ACC112 (cell line): ENCODE results near the gene HIGD1B.

Experiments used
- H2AFZ ChIP-seq: fragments of 200-600 bp; sonication (generic); one replicate; pipeline ENCODE4 v1.6.0; 2017; ENCODE audit warnings: antibody characterized with exemption, low read length; ENCODE audit not compliant: unreplicated experiment
- H3K27ac ChIP-seq: fragments of 200-600 bp; sonication (generic); 2 replicates; pipeline ENCODE4 v1.5.1; 2014; ENCODE audit warnings: low read depth, mild to moderate bottlenecking, antibody characterized with exemption, low read length, moderate library complexity
- H3K27me3 ChIP-seq: fragments of 200-600 bp; sonication (generic); 2 replicates; pipeline ENCODE4 v1.6.1; 2014; ENCODE audit warnings: mild to moderate bottlenecking, antibody characterized with exemption, low read length, moderate library complexity, mixed read lengths; ENCODE audit not compliant: insufficient read depth
- H3K36me3 ChIP-seq: fragments of 200-600 bp; sonication (generic); 2 replicates; pipeline ENCODE4 v1.6.1; 2016; ENCODE audit warnings: mild to moderate bottlenecking, antibody characterized with exemption, low read length, moderate library complexity, mixed read lengths; ENCODE audit not compliant: insufficient read depth
- H3K4me1 ChIP-seq: fragments of 200-600 bp; sonication (generic); one replicate; pipeline ENCODE4 v1.6.1; 2016; ENCODE audit warnings: low read length, mixed read lengths; ENCODE audit not compliant: insufficient read depth, unreplicated experiment, control insufficient read depth
- H3K4me3 ChIP-seq: fragments of 200-600 bp; sonication (generic); 2 replicates; pipeline ENCODE4 v1.5.1; 2014; ENCODE audit warnings: mild to moderate bottlenecking, low read depth, low read length
- H3K79me2 ChIP-seq: fragments of 200-600 bp; sonication (generic); one replicate; pipeline ENCODE4 v1.6.0; 2016; ENCODE audit warnings: low read length; ENCODE audit not compliant: control insufficient read depth, unreplicated experiment, insufficient read depth

Gene HIGD1B

GRCh38 chr17:44878627-44879221, 31.0 kb downstream of the HIGD1B start:
- Histone ChIP-seq H3K36me3 (peaks cover 29% of the 10 kb centered on the region; the same call in 1 of the 2 replicates), H3K79me2 (no peaks in the 10 kb centered on the region), H2AFZ (no peak overlapping the region), H3K4me3 (no peak overlapping the region), H3K27ac (no peak overlapping the region), H3K27me3 (no peaks in the 10 kb centered on the region), H3K4me1 (no peaks in the 10 kb centered on the region)

GRCh38 chr17:44879376-44879775, 31.7 kb downstream of the HIGD1B start:
- H3K4me1 ChIP-seq: no peaks in the 10 kb centered on the region
- no peaks in the 10 kb centered on the region for H3K79me2 ChIP-seq
- H2AFZ ChIP-seq: no peak overlapping the region
- no peak overlapping the region for H3K27ac ChIP-seq
- H3K36me3 ChIP-seq: peaks cover 25% of the 10 kb centered on the region; the same call in 1 of the 2 replicates
- H3K27me3 ChIP-seq: no peaks in the 10 kb centered on the region
- no peak overlapping the region for H3K4me3 ChIP-seq

GRCh38 chr17:44880062-44880461, 32.4 kb downstream of the HIGD1B start:
- Histone ChIP-seq H3K27me3 (no peaks in the 10 kb centered on the region), H3K36me3 (peaks cover 28% of the 10 kb centered on the region; the same call in 1 of the 2 replicates)

GRCh38 chr17:44881145-44881544, 33.5 kb downstream of the HIGD1B start:
- Histone ChIP-seq H3K27ac (no peak overlapping the region), H3K4me3 (no peak overlapping the region), H3K79me2 (no peaks in the 10 kb centered on the region), H2AFZ (no peak overlapping the region), H3K4me1 (no peaks in the 10 kb centered on the region), H3K36me3 (peaks cover 27% of the 10 kb centered on the region; the same call in 1 of the 2 replicates), H3K27me3 (no peaks in the 10 kb centered on the region)

More at GRCh38 chr17:44880062-44880461, 32.4 kb downstream of the HIGD1B start:
- Histone ChIP-seq H3K27ac (no peak overlapping the region), H2AFZ (no peak overlapping the region), H3K4me3 (no peak overlapping the region), H3K79me2 (no peaks in the 10 kb centered on the region), H3K4me1 (no peaks in the 10 kb centered on the region)

- peaks cover 28% of the 10 kb centered on the region; the same call in 1 of the 2 replicates for H3K36me3 ChIP-seq
- peaks cover 12% of the 10 kb centered on the region for H3K4me1 ChIP-seq
- no peak overlapping the region for H2AFZ ChIP-seq
- no peak overlapping the region for H3K4me3 ChIP-seq
- no peak overlapping the region for H3K27ac ChIP-seq
- no peaks in the 10 kb centered on the region for H3K27me3 ChIP-seq
- peaks cover 28% of the 10 kb centered on the region for H3K79me2 ChIP-seq
These were observed 37.3 kb downstream of the HIGD1B start for GRCh38 chr17:44884941-44885340.

- Histone ChIP-seq H3K79me2 (peaks cover 36% of the 10 kb centered on the region), H3K4me1 (peaks cover 12% of the 10 kb centered on the region), H3K36me3 (peaks cover 24% of the 10 kb centered on the region; the same call in 1 of the 2 replicates), H2AFZ (no peak overlapping the region), H3K27me3 (no peaks in the 10 kb centered on the region), H3K4me3 (no peak overlapping the region), H3K27ac (no peak overlapping the region)
These were observed 39.3 kb downstream of the HIGD1B start for GRCh38 chr17:44887016-44887415.

- H2AFZ ChIP-seq: no peak overlapping the region
- no peaks in the 10 kb centered on the region for H3K27me3 ChIP-seq
- no peak overlapping the region for H3K4me3 ChIP-seq
- peaks cover 38% of the 10 kb centered on the region for H3K79me2 ChIP-seq
- peaks cover 12% of the 10 kb centered on the region for H3K4me1 ChIP-seq
- peaks cover 22% of the 10 kb centered on the region for H3K36me3 ChIP-seq
- H3K27ac ChIP-seq: no peak overlapping the region
These were observed 40.6 kb downstream of the HIGD1B start for GRCh38 chr17:44887971-44888954.

GRCh38 chr17:44889003-44889402, 41.3 kb downstream of the HIGD1B start:
- Histone ChIP-seq H3K27me3 (no peaks in the 10 kb centered on the region), H2AFZ (no peak overlapping the region), H3K4me1 (peaks cover 12% of the 10 kb centered on the region), H3K79me2 (peaks cover 41% of the 10 kb centered on the region), H3K27ac (no peak overlapping the region), H3K36me3 (peaks cover 20% of the 10 kb centered on the region), H3K4me3 (no peak overlapping the region)

GRCh38 chr17:44892250-44892649, 44.6 kb downstream of the HIGD1B start:
- Histone ChIP-seq H3K27ac (no peak overlapping the region), H3K36me3 (peaks cover 11% of the 10 kb centered on the region)

GRCh38 chr17:44894642-44895041, 47.0 kb downstream of the HIGD1B start:
- Histone ChIP-seq H3K4me1 (peaks cover 5% of the 10 kb centered on the region), H3K79me2 (peaks cover 49% of the 10 kb centered on the region), H3K36me3 (peaks cover 11% of the 10 kb centered on the region), H2AFZ (no peak overlapping the region), H3K27ac (no peak overlapping the region), H3K27me3 (no peaks in the 10 kb centered on the region), H3K4me3 (no peak overlapping the region)

More at GRCh38 chr17:44892250-44892649, 44.6 kb downstream of the HIGD1B start:
- H2AFZ ChIP-seq: no peak overlapping the region
- H3K27me3 ChIP-seq: no peaks in the 10 kb centered on the region
- H3K79me2 ChIP-seq: peaks cover 49% of the 10 kb centered on the region
- H3K4me1 ChIP-seq: peaks cover 12% of the 10 kb centered on the region
- H3K4me3 ChIP-seq: no peak overlapping the region
